C4-2B (cell line): ENCODE data around the gene GJD4.
A peak's percentile ranks its signal among the peaks of the same experiment; 100 is the strongest.

Experiments used
- H3K27ac ChIP-seq: fragments of 450-650 bp; 2 replicates; pipeline ENCODE4 v1.5.1; 2017
- CTCF ChIP-seq: fragments of 450-650 bp; conservative IDR thresholded peaks from 2 replicates; pipeline ENCODE4 v1.5.1; 2017; ENCODE audit warnings: mild to moderate bottlenecking
- ZFX ChIP-seq: fragments of 450-650 bp; IDR thresholded peaks from 2 replicates; pipeline ENCODE4 v1.6.1; 2017

The GJD4 gene

GRCh38 chr10:35563261-35563891 is 41.8 kb upstream of the GJD4 start:
- H3K27ac ChIP-seq = no peak overlapping the region
- TF ChIP-seq ZFX (no peak), CTCF (peak; percentile 100)

- TF ChIP-seq ZFX (no peak), CTCF (no peak)
- H3K27ac ChIP-seq = no peak overlapping the region
These were observed 40.7 kb upstream of the GJD4 start for GRCh38 chr10:35564341-35564968.

- no peak for TF ChIP-seq ZFX
- no peak for TF ChIP-seq CTCF
- H3K27ac ChIP-seq = no peak overlapping the region
These were observed 39.5 kb upstream of the GJD4 start for GRCh38 chr10:35565602-35566081.

- H3K27ac ChIP-seq = no peak overlapping the region
- no peak for TF ChIP-seq ZFX
- TF ChIP-seq CTCF = no peak
These were observed 37.2 kb upstream of the GJD4 start for GRCh38 chr10:35567951-35568350.

- no peak overlapping the region for H3K27ac ChIP-seq
- no peak for TF ChIP-seq CTCF
These were observed 36.6 kb upstream of the GJD4 start for GRCh38 chr10:35568483-35569015.

GRCh38 chr10:35569111-35569707 is 35.9 kb upstream of the GJD4 start:
- TF ChIP-seq CTCF = no peak
- no peak for TF ChIP-seq ZFX
- H3K27ac ChIP-seq = no peak overlapping the region

- no peak for TF ChIP-seq CTCF
- TF ChIP-seq ZFX = no peak
These were observed 35.3 kb upstream of the GJD4 start for GRCh38 chr10:35569836-35570235.

More at GRCh38 chr10:35569836-35570235, 35.3 kb upstream of the GJD4 start:
- no peak overlapping the region for H3K27ac ChIP-seq
